Measurements from ENCODE around the gene GRWD1. TPM values are rescaled to one million over a fixed set of nuclear protein-coding genes. Genes with fewer than 3 reads are reported as not detected.

Gene GRWD1
- total RNA-seq, 2 experiments from 2014 or later = 25.6 to 27.1 TPM

- Mint-ChIP-seq H3K4me1 (peaks cover 35% of the 10 kb centered on the region), H3K27ac (no peak overlapping the region), H3K36me3 (ENCODE audit: low read depth) (no peaks in the 10 kb centered on the region), H3K27me3 (peaks cover 35% of the 10 kb centered on the region), H3K9me3 (no peaks in the 10 kb centered on the region), H3K4me3 (no peak overlapping the region)
- ChIA-PET POLR2A (interaction anchor here (1.8 to 2.2 kb wide), 2 partner anchors 9 to 94 kb away, joined by 10 to 11 read pairs; no protein-coding TSS in a partner anchor), CTCF (interaction anchor here (0.6 to 3.2 kb wide), 21 partner anchors 9 to 890 kb away, joined by 3 to 59 read pairs (median 3); partner anchors contain the start of genes SPACA4, SYNGR4 and TMEM143)
- peak; percentile 83 for DNase-seq
These were observed 43.9 kb downstream of the GRWD1 start for GRCh38 chr19:48489608-48490216.

GRCh38 chr19:48490981-48491792 lies 45.4 kb downstream of the GRWD1 start:
- Mint-ChIP-seq H3K27me3 (peaks cover 46% of the 10 kb centered on the region), H3K4me3 (no peak overlapping the region)

GRCh38 chr19:48491793-48492123 lies 46.0 kb downstream of the GRWD1 start:
- H3K4me3 Mint-ChIP-seq = no peak overlapping the region
- no peaks in the 10 kb centered on the region for H3K9me3 Mint-ChIP-seq
- H3K4me1 Mint-ChIP-seq = peaks cover 42% of the 10 kb centered on the region
- no peaks in the 10 kb centered on the region for H3K36me3 Mint-ChIP-seq (ENCODE audit: low read depth)
- ChIA-PET CTCF (interaction anchor here (3.1 kb wide), 1 partner anchor 93 kb away, joined by 59 read pairs; no protein-coding TSS in a partner anchor), POLR2A (no interaction called here)
- no peak for DNase-seq
- H3K27me3 Mint-ChIP-seq = peaks cover 49% of the 10 kb centered on the region
- H3K27ac Mint-ChIP-seq = no peak overlapping the region

More at GRCh38 chr19:48490981-48491792, 45.4 kb downstream of the GRWD1 start:
- H3K4me1 Mint-ChIP-seq = peaks cover 42% of the 10 kb centered on the region
- ChIA-PET POLR2A (interaction anchor here (2.2 kb wide), 1 partner anchor 93 kb away, joined by 10 read pairs; no protein-coding TSS in a partner anchor), CTCF (interaction anchor here (1.0 to 3.2 kb wide), 6 partner anchors 11 to 117 kb away, joined by 3 to 59 read pairs (median 16); partner anchors contain the start of gene SPACA4)
- no peaks in the 10 kb centered on the region for H3K9me3 Mint-ChIP-seq
- H3K27ac Mint-ChIP-seq = no peak overlapping the region
- no peaks in the 10 kb centered on the region for H3K36me3 Mint-ChIP-seq (ENCODE audit: low read depth)
- DNase-seq = peak; percentile 61

GRCh38 chr19:48492925-48493717 lies 47.3 kb downstream of the GRWD1 start:
- Mint-ChIP-seq H3K27ac (peak overlapping the region; percentile 35), H3K4me3 (peak overlapping the region; percentile 51), H3K4me1 (peaks cover 46% of the 10 kb centered on the region), H3K36me3 (ENCODE audit: low read depth) (no peaks in the 10 kb centered on the region), H3K27me3 (peaks cover 56% of the 10 kb centered on the region), H3K9me3 (no peaks in the 10 kb centered on the region)
- ChIA-PET POLR2A (interaction anchor here (0.9 to 2.5 kb wide), 4 partner anchors 9 to 125 kb away, joined by 3 to 8 read pairs (median 4); no protein-coding TSS in a partner anchor), CTCF (interaction anchor here (0.7 to 2.0 kb wide), 9 partner anchors 13 to 179 kb away, joined by 3 to 14 read pairs (median 6); partner anchors contain the start of genes SPHK2, SYNGR4 and TMEM143)
- DNase-seq = peak; percentile 88

- POLR2A ChIA-PET = interaction anchor here (0.9 to 2.5 kb wide), 5 partner anchors 13 to 124 kb away, joined by 3 to 8 read pairs (median 4); no protein-coding TSS in a partner anchor
- Mint-ChIP-seq H3K4me1 (peaks cover 46% of the 10 kb centered on the region), H3K27me3 (peaks cover 57% of the 10 kb centered on the region)
These were observed 48.1 kb downstream of the GRWD1 start for GRCh38 chr19:48493718-48494401.

GRCh38 chr19:48495396-48495795 lies 49.6 kb downstream of the GRWD1 start:
- no peak overlapping the region for H3K27ac Mint-ChIP-seq
- CTCF ChIA-PET = interaction anchor here (1.1 kb wide), 1 partner anchor 11 kb away, joined by 4 read pairs; no protein-coding TSS in a partner anchor
- POLR2A ChIA-PET = no interaction called here
- no peak overlapping the region for H3K4me3 Mint-ChIP-seq
- H3K27me3 Mint-ChIP-seq = peaks cover 51% of the 10 kb centered on the region
- peaks cover 41% of the 10 kb centered on the region for H3K4me1 Mint-ChIP-seq
- no peaks in the 10 kb centered on the region for H3K9me3 Mint-ChIP-seq
- no peaks in the 10 kb centered on the region for H3K36me3 Mint-ChIP-seq (ENCODE audit: low read depth)
- DNase-seq = no peak

More at GRCh38 chr19:48493718-48494401, 48.1 kb downstream of the GRWD1 start:
- no peaks in the 10 kb centered on the region for H3K9me3 Mint-ChIP-seq
- CTCF ChIA-PET = interaction anchor here (0.6 to 2.0 kb wide), 10 partner anchors 12 to 180 kb away, joined by 3 to 14 read pairs (median 4); partner anchors contain the start of genes SPHK2, SYNGR4 and TMEM143
- peak overlapping the region; percentile 60 for H3K4me3 Mint-ChIP-seq
- no peak overlapping the region for H3K27ac Mint-ChIP-seq
- H3K36me3 Mint-ChIP-seq (ENCODE audit: low read depth) = no peaks in the 10 kb centered on the region
- DNase-seq = no peak

GRCh38 chr19:48496959-48497727 lies 51.4 kb downstream of the GRWD1 start:
- H3K27me3 Mint-ChIP-seq = peaks cover 42% of the 10 kb centered on the region
- no peaks in the 10 kb centered on the region for H3K9me3 Mint-ChIP-seq
- ChIA-PET POLR2A (no interaction called here), CTCF (no interaction called here)
- no peak overlapping the region for H3K27ac Mint-ChIP-seq
- no peak for DNase-seq
- peaks cover 38% of the 10 kb centered on the region for H3K4me1 Mint-ChIP-seq
- no peak overlapping the region for H3K4me3 Mint-ChIP-seq
- H3K36me3 Mint-ChIP-seq (ENCODE audit: low read depth) = no peaks in the 10 kb centered on the region

GRCh38 chr19:48497728-48498594 lies 52.2 kb downstream of the GRWD1 start:
- DNase-seq = no peak
- CTCF ChIA-PET = no interaction called here
- H3K27ac Mint-ChIP-seq = no peak overlapping the region

GRCh38 chr19:48498595-48499311 lies 53.0 kb downstream of the GRWD1 start:
- H3K36me3 Mint-ChIP-seq (ENCODE audit: low read depth) = no peaks in the 10 kb centered on the region
- peaks cover 37% of the 10 kb centered on the region for H3K27me3 Mint-ChIP-seq
- H3K4me1 Mint-ChIP-seq = peaks cover 33% of the 10 kb centered on the region
- ChIA-PET CTCF (interaction anchor here (0.7 kb wide), 1 partner anchor 90 kb away, joined by 3 read pairs; no protein-coding TSS in a partner anchor), POLR2A (interaction anchor here (2.0 kb wide), 1 partner anchor 14 kb away, joined by 10 read pairs; no protein-coding TSS in a partner anchor)
- no peak overlapping the region for H3K27ac Mint-ChIP-seq
- DNase-seq = no peak
- no peaks in the 10 kb centered on the region for H3K9me3 Mint-ChIP-seq
- no peak overlapping the region for H3K4me3 Mint-ChIP-seq

More at GRCh38 chr19:48497728-48498594, 52.2 kb downstream of the GRWD1 start:
- POLR2A ChIA-PET = no interaction called here
- Mint-ChIP-seq H3K4me3 (no peak overlapping the region), H3K4me1 (peaks cover 31% of the 10 kb centered on the region), H3K9me3 (no peaks in the 10 kb centered on the region), H3K27me3 (peaks cover 34% of the 10 kb centered on the region), H3K36me3 (ENCODE audit: low read depth) (no peaks in the 10 kb centered on the region)

- peaks cover 33% of the 10 kb centered on the region for H3K27me3 Mint-ChIP-seq
- ChIA-PET POLR2A (interaction anchor here (2.0 kb wide), 1 partner anchor 14 kb away, joined by 10 read pairs; no protein-coding TSS in a partner anchor), CTCF (interaction anchor here (0.7 kb wide), 1 partner anchor 89 kb away, joined by 3 read pairs; no protein-coding TSS in a partner anchor)
- H3K4me3 Mint-ChIP-seq = no peak overlapping the region
- DNase-seq = no peak
- no peak overlapping the region for H3K27ac Mint-ChIP-seq
- H3K36me3 Mint-ChIP-seq (ENCODE audit: low read depth) = no peaks in the 10 kb centered on the region
- H3K9me3 Mint-ChIP-seq = no peaks in the 10 kb centered on the region
- peaks cover 30% of the 10 kb centered on the region for H3K4me1 Mint-ChIP-seq
These were observed 53.7 kb downstream of the GRWD1 start for GRCh38 chr19:48499316-48500090.

All from activated CD4-positive, alpha-beta memory T cell treated with anti-CD3 and anti-CD28 coated beads, Interleukin-2, amount 10 ng/mL, durations not matched to agents 7 days and 5 days (primary cell).